GM04503 (cell line): ENCODE measurements around the gene HIPK2.

Source experiments
- DNase-seq: peaks from one replicate; pipeline ENCODE4 v3.0.0-alpha.2; 2012; ENCODE audit warnings: low read depth

Gene HIPK2

DNA sequence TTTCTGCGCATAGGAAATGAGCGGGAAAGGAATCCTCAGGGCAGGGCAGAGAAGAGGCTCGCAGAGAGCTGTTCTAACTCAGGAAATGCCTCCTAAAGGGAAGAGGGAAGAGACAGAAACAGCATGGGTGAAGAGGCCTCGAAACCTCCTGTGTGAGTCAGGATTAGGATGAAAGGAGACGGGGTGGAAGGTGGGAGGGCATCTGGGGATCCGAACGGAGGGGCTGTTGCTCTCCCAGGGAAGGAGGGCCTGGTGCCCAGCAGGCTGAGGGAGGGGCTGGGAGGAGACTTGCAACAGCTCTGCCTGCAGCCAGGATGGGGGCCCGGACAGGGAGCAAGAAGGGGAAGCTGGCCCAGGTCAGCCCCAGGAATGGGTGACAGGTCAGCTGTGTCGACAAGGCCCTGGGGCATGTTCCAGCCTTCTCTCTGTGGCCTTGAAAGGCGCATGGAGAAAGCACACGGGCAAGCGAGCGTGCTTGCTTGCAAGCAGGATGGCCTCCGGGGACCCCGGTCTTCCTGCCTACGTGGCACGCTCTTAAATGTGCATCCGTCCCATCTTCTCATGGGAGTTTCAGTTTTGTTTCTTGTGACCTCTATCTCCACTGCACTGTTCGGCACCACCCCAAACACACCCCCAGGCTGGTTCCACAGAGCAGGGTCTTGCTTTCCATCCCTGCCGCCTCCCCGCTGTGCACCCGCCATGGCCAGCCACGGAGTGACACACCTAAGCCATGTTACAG lies 63.5 kb downstream of the HIPK2 start:
- no peak for DNase-seq

DNA sequence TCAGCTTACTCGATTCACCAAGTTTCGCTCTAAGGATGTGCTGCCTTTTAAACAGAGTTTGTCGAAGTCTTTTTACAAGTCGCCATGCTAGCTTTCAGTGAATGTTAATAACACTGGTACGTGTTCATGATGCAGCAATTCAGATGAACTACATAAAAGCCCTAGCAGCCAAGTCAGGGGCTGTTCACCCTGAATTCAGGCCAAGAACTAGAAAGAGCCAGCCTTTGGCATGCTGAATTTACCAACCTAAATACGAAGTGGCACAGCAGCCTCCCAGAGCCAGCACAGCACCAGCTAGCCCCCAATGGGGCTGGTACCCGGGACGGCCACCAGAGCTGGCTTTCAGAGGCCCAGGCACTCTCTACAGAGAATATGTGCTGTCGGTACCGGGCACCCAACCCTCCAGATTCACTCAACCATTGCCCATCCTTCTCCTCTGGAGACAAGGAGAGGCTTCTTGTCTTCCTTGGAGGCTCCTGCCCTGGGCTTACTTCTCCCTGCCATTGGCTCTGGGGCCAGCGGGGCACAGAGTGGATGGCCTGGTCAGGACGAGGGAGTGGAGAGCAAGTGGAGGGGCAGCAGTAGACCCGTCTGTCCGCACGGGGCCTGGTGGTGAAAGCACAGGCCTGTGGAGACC lies 64.2 kb downstream of the HIPK2 start:
- DNase-seq: no peak

DNA sequence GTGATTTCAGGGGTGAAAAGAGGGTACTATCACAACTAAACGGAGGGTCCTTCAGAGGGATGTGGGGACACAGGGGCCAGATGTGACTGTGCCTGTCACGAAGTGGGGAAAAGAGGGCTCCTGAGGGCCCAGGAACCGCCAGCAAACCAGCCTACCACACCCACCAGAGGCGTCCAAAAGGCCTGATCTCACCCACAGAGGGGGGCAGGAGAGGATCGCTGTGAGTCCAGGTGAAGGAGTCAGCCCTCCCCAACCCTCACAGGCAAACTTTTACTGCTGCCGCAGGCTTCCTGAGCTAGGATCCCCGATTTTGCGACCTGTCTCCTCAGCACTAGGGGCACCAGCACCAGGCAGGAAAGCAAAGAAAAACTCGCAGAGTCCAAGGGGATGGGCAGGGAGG lies 64.7 kb downstream of the HIPK2 start:
- DNase-seq: no peak

DNA sequence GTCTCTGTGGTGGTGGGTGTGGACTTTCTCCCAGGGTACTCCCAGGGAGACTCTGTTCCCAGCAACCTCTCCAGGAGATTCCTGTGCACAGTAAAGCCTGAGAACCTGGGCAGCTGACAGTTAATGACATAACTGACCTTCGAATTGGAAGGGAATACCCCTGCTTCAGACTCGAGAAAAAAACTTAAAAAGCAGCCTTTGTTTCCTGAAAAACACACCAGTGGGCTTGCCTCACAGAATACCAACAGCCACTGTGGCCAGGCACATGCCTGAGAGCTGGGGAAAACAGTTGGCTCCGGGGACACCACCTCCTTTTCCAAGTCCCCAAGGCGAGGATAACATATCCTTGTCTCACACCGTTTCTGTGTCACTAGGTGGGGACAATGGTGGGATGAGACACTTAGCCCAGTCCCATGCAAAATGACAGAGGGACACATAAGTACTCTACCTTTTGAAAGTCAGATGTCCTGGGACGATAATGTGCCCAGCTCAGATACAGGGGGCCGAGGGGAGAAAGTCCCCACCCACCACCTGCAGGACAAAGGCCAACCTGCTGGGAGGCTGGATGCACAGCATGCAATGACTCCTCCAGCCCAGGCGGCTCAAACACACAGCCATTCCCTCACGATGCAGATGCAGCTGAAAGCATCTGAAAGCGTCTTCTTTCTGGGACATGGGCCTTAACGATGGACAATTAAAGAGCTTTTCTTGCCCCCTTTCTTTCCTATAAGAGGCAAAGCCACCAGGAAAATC lies 65.6 kb downstream of the HIPK2 start:
- no peak for DNase-seq

DNA sequence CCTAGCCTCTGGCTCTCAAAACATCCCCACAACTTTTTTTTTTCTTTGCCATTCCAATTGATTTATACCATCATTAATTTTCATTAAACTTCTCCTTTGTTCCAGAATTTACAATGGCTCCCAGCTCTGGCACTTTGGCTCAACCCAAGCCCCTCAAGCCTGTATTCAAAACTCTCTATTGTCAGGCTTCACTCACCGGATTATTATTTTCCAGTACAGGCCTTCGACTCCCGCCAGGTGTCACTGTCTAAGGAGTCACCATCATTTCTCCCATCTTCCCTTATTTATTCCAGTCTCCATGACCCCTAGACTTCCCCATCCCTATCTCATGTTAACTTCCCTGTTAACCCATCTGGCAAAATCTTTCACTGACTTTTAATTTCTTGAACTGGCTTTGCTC lies 67.8 kb downstream of the HIPK2 start:
- no peak for DNase-seq

DNA sequence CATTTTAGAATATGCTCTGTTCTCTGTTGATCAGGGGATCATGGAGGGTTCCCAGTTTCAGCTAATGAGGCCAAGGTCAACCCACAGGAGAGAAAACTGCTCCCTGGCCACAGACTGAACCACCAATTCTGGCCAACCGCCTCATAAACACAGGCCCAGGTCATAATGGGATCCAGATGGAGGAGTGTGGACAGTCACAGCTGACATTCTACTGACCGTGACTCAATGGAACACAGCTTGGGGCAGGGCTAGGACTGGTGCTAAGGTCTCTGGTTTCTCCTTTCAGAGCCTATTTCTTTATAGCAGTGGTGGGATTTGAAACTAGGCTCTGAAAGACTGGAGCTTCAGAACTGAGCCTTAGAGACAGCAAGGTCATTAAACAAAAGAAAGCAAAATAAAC lies 68.3 kb downstream of the HIPK2 start:
- peak; percentile 85 for DNase-seq

DNA sequence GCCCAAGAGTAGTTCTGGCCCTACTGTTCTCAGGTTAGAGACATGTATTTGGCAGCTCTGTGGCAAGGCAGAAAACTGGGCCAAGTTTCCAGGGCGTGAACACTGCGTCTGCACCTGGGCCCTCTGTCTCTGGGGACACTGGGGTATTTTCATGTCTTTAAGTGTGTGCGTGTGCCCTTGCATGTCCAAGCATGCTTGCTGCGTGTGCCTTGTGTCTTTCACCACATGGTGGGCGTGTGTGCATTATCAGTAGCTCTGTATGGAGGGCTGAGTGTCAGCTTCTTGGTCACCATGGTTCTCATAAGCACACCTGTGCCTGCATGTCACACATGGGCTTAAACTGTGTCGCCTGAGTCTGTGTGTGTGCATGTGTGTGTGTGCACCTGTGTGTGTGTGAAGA lies 69.3 kb downstream of the HIPK2 start:
- DNase-seq: no peak

DNA sequence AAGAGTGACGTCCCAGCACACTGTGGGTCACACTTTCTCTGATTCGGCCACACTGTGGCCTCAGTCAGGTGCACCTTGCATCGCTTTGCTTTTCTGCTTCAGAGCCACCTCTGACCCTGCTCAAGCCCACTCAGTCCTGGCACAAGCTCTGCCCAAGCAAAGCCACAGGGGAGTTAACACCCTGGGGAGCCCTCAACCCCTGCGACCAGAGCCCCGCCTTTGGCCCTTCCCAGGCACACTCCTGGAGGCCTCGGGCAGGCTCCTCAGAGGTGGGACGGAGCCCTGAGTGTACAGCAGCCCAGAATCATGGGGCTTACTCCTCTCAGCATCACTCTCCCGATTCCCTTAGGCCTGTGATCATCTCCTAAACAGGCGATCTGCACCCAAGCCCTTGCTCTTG lies 71.0 kb downstream of the HIPK2 start:
- no peak for DNase-seq

DNA sequence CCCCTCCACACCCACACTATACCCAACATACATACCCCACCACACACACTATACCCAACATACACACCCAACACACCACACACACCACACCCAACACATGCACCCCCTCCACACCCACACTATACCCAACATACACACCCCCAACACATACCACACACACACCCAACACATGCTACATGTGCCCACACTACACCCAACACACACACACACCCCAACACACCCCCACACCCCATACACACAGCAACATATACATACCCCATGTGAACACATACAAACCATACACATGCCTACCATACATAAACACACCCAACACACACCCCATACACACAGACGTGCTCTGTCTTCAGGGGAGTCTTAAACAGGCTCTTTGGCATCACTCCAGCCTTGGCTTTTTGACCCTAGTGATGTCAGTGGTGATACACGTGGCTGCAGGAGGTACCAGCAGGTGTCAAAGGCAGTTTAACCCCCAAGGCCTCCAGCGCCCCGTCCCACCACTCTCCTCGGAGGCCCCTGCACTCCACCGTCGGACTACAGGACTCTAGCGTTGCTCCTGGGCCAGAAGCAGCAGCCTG lies 73.4 kb downstream of the HIPK2 start:
- DNase-seq: no peak

DNA sequence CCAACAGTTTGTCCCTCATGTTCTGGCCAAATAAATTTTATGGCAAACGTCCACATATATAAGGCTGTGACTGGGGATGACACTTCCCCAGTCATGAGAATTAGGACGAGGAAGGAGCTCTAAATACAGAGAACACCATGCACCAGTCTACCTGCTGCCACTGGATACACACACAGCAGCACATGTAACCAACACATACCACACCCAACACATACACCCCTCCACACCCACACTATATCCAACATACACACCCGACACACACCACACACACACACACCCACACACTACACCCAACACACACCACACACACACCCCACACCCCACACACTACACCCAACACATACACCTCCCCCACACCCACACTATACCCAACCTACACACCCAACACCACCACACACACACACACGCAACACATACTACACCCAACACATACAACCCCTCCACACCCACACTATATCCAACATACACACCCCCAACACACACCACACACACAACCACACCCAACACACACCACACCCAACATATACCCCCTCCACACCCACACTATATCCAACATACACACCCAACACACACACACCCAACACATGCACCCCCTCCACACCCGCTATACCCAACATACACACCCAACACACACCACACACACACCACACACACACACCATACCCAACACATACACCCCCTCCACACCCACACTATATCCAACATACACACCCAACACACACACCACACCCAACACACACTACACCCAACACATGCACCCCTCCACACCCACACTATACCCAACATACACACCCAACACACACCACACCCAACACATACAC lies 74.1 kb downstream of the HIPK2 start:
- no peak for DNase-seq

DNA sequence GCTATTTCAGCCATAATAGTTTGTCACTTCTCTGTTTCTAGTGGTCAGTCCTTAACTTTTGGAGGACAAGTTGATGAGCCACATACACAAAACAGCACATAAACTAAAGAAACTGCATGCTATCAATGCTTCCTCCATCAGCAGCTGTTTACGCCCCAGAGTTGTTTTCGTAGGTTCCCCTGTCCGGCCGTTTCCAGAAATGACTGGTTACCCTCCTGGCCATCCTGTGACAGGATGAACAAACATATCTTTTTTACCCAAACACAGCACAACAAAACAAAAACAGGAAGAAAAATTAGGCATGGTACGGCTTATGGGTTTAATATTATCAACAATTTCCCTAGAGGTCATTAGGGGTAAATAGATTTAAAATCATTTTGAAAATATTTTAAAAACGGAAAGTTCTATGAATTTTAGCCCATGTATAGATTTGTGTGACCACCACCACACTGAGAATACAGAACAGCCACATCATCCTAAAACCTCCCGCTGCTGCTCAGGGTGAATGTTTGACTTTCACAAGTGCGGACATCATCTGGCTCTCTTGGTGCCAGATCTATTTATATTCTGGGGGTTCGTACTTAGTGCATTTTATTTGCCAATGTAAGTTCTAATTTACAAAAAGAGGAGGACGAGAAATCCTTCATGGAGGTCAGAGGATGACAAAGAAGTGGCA lies 74.8 kb downstream of the HIPK2 start:
- DNase-seq: no peak

DNA sequence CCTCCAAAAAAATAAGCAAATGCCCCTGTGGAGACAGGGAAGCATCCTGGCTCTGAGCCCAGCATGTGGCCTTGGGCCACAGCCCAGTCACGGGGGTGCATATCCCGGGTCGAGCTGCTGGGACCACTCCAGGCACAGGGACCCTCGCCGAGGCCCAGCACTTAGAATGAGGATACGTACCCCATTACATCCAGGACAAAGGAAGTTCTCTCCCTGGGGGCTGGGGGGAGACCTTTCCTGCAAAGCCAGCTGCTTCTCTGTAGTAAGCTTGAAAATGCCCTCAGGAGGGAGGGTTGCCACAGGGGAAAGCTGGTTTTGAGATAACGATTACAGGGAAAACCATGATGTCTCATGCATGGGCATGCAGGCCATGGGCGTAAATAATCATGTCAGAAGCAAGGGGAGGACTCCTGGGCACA lies 75.5 kb downstream of the HIPK2 start:
- no peak for DNase-seq

DNA sequence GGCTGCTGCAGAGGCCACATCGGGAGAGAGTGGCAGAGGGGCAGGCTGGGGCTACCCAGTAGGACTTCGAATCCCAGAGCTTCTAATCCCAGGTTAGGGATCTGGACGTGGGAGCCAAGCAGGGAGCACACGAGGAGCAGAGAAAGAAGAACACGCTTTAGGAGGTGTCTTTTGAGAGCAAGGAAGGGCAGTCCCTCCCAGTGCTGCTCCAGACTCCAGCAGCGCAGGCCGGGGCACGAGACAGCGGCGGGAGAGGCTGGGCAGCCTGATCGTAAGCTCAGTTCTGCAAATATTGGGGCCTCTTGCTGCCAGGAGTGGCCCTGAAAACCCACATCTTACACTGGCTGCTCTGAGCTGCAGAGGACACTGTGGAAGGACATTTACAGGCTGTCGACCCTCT lies 75.9 kb downstream of the HIPK2 start:
- DNase-seq: no peak

DNA sequence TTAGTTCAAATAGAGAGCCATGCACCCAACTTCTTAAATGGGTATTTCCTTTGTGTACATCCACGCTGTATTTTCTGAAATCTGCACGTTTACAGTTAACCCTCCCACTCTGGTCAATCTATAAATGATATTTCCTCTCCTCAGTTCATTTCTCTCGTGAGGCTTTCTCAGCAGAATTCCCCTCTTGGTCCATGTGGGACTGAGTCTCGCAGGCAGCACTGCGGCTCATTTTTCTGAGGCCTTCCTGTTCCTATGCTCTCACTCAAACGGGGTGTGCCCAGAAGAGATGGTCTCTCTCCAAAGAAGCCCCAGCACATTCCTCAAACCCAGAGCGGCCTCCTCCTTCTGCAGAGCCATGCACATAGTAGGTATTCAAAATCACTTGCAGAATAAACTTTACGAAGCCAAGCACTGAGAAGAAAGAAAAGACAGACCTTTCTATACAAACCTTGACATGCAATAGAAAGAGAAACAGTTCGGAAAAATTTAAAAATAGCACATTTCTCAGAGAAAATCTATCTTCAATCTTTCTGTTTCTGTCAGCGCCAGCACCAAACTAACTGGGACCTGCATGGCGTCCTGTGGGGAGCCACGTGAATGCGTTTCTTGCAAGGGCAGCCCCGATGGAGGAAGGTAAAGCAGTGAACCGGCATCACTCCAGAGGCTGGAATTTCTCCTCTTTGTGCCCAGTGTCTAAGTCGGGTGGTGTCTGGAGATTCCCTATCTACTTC lies 77.1 kb downstream of the HIPK2 start:
- DNase-seq: no peak

DNA sequence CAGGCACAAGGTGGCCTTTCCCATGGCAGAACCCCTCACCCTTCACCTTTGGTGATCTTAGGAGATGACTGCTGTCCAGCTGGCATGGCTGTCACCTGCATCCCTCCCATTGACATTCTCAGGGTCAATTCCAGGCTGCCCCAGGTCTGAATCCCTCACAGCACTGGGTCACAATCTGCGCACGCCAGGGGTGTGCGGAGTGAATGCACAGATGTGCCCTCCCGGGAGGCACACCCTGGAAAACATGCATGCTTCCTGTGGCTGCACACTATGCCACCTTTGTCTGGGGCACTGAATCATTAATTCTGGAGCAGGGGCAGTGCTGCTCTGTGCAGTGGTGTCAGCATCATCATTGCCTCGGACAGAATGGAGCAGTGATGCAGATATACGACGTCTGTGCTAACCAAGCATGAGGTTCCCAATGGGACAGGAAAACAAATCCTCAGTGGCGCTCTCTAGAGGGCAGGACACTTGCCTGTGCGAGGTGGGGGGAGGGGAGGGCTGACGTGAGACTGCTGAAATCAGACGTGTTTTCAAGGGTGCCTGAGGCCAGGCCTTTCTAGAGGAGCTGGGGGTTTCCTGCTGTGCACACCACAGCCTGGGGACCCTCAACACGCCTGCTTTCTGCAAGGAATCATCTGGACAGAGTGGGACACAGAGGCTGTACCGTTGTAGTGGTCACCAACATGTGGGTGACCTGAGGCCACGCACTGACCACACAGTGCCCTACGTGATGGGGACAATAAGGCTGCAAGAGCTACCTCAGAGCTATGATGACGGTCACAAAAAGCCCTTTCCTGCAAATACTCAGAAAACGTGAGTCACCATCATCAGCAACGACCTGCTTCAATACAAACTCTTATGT lies 77.9 kb downstream of the HIPK2 start:
- no peak for DNase-seq

DNA sequence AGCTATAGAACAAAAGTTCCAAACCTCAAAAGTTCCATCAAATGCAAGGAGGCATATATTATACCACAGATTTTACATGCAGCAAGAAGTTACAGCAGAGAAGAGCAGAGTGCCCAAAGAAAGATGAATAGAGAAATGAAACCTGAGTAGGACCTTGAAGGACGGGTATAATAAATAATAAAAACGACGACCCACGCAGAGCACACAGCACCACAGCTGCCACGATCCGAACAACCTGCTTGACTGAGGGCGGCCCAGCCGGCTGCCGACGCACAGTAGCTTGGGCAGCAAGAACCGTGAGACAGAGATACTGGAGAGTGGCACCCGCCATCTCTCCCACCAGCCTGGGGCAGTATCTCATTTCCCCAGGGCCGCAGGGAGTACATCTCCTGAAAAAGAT lies 79.0 kb downstream of the HIPK2 start:
- DNase-seq: no peak

DNA sequence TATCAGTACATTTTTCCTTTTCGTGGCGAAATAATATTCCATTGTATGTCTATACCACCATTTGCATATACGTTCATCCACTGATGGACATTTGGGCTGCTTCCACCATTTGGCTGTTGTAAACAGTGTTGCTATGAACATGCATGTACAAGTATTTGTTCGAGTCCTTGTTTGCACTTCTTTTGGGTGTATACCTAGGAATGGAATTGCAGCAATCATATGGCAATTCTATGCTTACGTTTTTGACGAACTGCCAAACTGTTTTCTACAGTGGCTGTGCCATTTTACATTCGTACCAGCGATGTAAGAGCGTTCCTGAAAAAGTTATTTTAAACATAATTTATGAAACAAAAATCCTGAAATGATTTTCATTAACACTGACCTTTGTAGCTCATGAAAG lies 79.5 kb downstream of the HIPK2 start:
- DNase-seq: no peak

DNA sequence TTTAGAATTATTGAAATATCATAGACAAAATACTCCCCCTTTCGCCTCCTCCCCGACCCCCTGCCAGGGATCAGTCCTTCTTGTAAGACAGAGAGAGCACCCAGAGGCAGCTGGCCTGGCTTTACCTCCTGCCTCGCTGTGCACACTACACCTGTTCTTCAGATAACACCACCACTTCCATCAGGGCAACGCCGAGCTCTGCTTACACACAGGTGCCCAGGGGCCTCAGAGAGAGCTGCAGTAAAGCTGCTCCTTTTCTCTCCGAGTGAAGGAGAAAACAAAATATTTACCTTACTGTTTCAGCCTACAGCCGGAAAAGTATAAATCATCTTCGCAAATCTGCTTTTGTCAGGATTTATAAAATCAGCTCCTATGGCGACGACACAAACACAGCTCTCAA lies 80.7 kb downstream of the HIPK2 start:
- DNase-seq: no peak

DNA sequence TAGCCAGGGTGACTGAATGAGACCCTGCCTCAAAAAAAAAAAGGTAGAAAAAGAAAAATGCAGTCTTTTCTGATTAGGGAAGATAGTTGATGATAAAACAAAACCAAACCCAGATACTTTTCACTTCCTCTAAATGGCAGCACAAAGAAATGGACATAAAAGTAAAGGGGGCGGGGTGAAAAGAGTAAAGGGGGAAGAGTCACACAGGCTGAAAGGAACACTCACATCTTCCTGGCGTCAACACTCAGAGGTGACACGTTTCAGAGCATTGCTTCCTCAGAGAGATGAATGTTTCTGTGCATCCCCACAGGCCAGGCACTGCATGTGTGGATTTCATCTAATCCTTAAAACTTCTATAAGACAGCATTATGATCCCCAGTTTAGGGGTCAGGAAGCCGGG lies 81.2 kb downstream of the HIPK2 start:
- no peak for DNase-seq

DNA sequence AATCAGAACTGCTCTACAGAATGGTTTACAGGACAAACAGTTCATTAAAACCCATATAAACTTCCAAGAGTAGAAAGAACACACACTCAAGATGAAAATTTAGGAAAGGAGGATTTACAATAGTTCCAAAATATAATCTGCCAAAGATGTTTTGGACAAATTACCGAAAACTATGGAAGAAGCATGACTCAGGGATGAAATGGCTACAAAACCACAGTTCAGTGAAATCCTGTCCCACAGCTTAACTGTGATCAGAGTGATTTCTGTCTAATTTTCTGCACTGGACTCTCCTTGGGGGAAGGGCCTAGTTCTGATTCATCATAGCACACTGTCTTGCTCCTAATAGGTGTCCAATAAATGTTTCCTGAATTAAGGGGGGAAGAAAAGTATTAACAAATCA lies 82.2 kb downstream of the HIPK2 start:
- peak; percentile 18 for DNase-seq
